Raji (cell line): ENCODE measurements around the gene TIAM2.

ENCODE experiments used
- POLR2A ChIP-seq: IDR thresholded peaks from 2 replicates; pipeline ENCODE4 v1.6.1; 2011; ENCODE audit warnings: low read depth, low read length, control low read depth; ENCODE audit not compliant: insufficient read depth

The TIAM2 gene

GRCh38 chr6:155170519-155170918 is 175.4 kb downstream of the TIAM2 start:
- no peak for TF ChIP-seq POLR2A

DNA sequence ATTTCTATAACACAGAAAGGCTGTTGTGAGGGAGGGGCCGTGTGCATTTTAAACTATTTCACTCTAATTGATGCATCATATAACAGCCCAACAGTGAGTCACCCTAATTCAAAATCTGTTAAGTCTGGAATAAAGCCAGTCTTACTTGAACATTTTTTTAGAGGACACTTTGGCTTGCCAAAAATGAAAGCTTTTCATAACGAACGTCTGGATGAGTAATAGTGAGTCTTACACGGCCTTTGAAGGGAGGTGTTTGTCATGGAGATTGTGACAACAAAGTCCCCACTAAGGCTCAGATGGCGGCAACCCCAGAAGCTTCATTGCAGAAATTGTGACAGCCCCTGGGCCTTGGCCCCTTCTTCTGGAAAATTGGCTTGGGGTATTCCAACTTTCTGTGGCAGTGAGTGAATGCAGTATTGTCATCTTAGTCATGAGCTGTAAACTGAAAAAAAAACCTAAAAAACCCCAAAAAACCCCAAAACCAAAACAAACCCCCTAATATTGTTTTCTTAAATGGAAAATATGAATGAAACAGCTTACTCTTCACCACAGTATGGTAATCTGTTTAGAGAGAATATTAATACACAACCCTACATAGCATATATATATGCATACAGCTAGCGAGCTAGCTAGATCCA is 176.1 kb downstream of the TIAM2 start:
- TF ChIP-seq POLR2A, result no peak

DNA sequence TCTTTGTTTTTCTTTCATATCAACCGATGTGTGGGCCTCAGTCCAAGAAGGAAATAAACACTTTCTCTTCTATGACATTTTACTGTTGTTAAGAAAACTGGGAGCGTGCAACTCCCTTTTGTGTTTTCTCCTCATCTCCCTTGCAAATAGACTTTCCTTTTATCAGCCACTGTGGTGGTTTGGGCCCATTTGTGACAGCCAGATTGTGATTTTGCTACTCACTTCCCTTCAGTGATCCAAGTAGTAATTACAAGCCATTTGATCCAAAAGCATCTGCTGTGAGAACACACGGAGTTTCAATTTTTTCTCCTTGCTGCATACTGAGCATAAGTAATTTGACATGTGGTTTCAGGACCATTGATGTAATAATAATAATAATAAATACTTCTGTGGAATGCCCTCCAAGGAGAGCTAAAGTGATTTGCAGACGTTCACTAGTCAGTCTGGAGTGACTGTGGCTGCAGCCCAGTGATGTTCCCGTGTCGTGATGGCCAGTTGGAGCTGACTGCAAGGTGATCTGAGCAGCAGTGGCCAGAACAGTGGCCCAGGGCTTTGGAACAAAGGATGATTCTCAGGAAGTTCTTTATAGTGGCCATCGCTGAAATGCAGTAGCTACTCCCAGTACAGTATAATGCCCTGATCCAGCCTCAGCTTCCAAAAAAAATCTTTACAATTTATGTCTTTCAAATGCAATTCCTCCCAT is 176.8 kb downstream of the TIAM2 start:
- no peak for TF ChIP-seq POLR2A

- no peak for TF ChIP-seq POLR2A
Measured at GRCh38 chr6:155173488-155173887, 178.4 kb downstream of the TIAM2 start.

DNA sequence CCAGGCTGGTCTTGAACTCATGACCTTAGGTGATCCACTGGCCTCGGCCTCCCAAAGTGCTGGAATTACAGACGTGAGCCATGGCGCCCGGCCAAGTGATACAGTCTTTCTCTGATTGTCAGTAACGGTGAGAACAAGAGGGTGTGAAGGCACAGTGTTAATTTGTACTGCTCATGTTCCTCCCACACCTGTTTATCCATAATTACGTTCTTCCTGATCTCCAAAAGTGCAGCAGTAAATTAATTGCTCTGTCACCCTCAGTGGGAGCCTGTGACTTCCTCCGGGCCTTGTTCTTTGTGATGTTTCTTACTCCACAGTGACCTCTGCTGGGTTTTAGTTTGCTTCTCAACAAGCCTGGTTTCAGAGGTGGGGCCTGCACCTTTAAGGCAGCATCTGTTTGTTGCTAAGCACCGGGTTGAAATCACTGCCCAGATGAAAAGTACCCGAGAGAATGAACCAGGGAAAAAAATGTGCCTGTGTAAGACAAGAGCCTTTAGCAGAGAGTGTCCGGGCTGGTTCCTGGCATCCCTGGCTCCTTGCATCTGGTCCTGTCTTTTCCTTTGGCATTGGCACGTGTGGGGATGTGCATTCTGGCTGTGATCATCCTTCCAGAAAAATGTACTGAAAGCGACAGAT is 179.6 kb downstream of the TIAM2 start:
- no peak for TF ChIP-seq POLR2A

DNA sequence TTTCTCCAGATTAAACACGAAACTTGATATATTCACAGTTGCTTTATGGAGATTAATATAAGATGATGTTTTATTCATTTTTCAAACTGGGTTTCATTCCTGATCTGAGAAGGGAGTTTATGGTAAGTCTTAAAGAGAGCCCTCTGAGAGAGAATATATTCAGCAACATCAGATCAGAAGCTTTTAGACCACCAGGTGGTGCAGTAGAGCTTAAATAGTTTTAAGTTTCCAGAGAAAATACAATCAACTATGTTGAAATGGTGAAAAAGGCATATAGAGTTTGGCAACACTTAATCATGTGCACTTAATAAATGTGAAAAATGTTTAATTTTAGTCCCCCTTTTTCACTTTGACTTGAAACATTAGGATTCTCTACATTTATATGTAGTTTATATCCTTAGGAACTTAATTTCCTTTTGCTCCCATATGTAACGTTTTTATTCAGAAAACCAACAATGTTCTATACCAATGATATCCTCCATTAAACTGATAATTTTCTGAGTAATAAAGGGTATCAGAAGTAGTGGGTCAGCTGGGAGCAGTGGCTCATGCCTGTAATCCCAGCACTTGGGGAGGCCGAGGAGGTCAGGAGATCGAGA is 182.3 kb downstream of the TIAM2 start:
- no peak for TF ChIP-seq POLR2A

DNA sequence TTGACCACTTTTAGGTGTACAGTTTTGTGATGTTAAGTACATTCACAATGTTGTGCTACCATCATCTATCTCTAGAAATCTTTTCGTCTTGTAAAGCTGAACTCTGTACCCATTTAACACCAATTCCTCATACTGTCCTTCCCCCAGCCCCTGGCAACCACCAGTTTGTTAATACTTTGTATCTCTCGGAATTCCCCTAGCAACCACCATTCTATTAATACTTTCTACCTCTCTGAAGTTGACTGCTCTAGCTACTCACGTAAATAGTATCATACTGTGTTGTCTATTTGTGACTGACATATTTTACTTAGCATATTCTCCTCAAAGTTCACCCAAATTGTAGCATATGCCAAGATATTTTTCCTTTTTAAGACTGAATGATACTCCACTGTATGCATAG is 186.4 kb downstream of the TIAM2 start:
- peak; percentile 19; the same call in 1 of the 2 replicates for TF ChIP-seq POLR2A

DNA sequence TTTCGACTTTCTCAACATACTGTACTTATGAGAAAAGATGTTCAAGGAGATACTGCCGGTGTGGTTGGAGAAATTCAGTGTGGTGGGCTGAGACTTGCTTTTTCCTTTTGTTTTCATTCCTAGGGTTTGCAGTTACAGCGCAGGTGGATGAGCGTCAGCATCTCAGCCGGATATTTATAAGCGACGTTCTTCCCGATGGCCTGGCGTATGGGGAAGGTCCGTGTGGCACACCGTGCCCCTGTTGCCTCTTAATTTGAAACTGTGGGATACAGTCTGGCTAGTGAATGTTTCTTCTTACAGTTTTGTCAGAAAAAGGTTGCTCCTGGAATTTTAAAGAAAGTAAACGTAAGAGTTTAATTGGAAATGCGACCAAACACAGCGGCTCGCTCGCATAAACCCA is 187.0 kb downstream of the TIAM2 start:
- no peak for TF ChIP-seq POLR2A

DNA sequence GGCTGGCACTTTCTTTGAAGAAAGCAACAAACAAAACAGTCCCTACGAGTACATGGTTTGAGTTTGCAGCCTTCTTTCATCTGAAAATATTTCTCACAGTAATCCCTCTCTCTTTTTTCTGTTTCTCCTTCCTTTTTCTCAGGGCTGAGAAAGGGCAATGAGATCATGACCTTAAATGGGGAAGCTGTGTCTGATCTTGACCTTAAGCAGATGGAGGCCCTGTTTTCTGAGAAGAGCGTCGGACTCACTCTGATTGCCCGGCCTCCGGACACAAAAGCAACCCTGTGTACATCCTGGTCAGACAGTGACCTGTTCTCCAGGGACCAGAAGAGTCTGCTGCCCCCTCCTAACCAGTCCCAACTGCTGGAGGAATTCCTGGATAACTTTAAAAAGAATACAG is 188.0 kb downstream of the TIAM2 start:
- peak; percentile 62; the same call in 1 of the 2 replicates for TF ChIP-seq POLR2A

- no peak; the same call in 1 of the 2 replicates for TF ChIP-seq POLR2A
Measured at GRCh38 chr6:155185544-155185943, 190.4 kb downstream of the TIAM2 start.

DNA sequence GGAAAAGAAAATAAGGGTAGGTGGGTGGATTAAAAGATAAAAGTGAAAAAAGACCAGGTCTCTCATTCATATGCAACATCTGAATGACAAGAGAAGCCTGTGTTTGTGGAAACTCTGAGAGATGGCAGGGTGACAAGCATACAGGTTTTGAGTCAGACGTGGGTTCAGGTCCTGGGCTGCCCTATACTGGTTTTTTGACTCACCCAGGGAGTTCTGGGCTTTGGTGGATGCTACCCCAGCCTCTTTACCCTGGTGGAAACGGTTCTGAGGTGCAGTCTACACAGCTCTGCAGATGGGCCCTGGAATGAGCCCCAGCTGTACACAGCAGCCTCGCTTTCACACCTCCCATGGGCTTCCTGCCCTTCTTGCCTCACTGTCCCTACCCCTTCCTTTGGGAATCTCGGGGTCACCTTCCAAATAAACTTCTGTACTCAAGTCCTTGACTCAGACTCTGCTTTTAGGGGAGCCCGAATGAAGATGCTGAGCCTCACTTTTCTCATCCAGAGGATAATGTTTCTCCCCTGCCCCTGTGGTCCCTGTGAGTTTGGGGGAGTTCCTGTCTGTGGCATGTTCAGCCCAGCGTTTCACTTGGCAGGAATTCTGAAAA is 191.0 kb downstream of the TIAM2 start:
- TF ChIP-seq POLR2A, result no peak; the same call in 1 of the 2 replicates

DNA sequence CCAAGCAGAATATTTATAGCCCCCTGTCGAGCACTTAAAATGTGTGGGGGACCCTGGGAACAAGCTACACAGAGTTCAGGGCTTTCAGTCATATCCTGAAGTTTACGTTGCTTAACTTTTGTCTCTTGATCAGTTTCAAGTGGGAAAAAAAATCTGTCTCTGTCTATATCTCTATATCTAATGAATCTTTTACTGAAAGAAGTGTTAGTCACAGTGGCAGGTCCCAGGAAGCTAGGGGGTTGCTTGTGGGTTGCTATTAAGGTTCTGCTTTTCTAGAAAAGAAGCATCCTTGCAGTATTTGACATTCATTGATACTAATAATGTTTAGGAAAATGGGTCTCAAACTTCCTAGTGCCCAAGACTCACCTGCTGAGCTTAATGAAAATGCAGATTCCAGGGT is 192.0 kb downstream of the TIAM2 start:
- TF ChIP-seq POLR2A, result no peak

DNA sequence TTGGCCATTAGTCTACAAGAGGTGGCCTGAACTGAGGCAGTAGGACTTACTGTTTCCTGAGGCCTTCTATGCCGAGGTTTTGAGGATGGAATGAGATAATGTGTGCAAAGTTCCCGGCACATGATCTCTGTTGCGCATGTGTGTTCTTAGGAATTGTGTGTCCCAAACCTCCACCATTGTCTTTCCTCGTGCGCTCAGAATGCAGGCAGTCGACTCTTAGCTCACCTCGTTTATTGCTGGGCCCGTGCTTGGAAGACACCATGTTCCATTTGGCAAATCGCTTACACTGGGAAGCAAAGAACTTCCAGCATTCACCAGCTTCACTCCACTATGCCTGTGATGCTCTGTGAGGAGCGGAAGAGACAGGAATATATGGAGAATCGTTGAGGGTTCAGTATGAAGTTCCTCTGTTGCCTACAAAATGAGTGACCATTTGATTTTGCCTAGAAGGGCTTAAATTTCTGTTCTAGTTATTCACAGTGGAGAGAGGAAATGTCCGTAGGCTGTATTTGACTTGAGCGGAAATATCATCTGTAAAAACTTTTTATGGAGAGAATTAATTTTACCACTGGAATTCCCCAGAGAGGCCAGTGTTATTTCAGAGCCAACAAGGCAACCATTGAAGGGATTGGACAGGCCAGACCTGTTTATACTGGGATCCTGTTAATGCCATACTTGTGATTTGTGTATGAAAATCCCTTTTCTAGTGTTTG is 193.0 kb downstream of the TIAM2 start:
- TF ChIP-seq POLR2A, result no peak

GRCh38 chr6:155188707-155189496 is 193.8 kb downstream of the TIAM2 start:
- TF ChIP-seq POLR2A, result no peak
